Small intestine (tissue), 7 donors: ENCODE data around the gene RETN. TPM values are rescaled to one million over a fixed set of nuclear protein-coding genes. Genes with fewer than 3 reads are reported as not detected.

ENCODE experiments used
- DNase-seq, 2 donors: peaks; one replicate each; pipeline versions ENCODE4 v3.0.0 to v3.0.0-alpha.2; 2013
- FAIRE-seq: peaks from 2 replicates; lab custom pipeline; 2012; peaks lifted over from hg19 to GRCh38; lab: Jason Lieb, UNC
- H3K27ac ChIP-seq, 3 donors: one replicate each; pipeline ENCODE4 v1.5.1; 2013; ENCODE audit warnings: low read length in 2 of 3, mild to moderate bottlenecking in 2 of 3, control low read depth in 1 of 3, inconsistent platforms in 1 of 3, low read depth in 1 of 3, moderate library complexity in 1 of 3
- H3K27me3 ChIP-seq, 3 donors: one replicate each; pipeline ENCODE4 v1.6.1; 2013; ENCODE audit warnings: low read length in 3 of 3, inconsistent platforms in 1 of 3; ENCODE audit not compliant: control insufficient read depth in 3 of 3, insufficient read depth in 3 of 3
- H3K36me3 ChIP-seq, 3 donors: one replicate each; pipeline ENCODE4 v1.6.1; 2013; ENCODE audit warnings: low read length in 3 of 3, inconsistent platforms in 1 of 3, low read depth in 1 of 3, mild to moderate bottlenecking in 1 of 3, moderate library complexity in 1 of 3; ENCODE audit not compliant: control insufficient read depth in 3 of 3, insufficient read depth in 2 of 3
- H3K4me1 ChIP-seq, 3 donors: one replicate each; pipeline ENCODE4 v1.6.1; 2013; ENCODE audit warnings: low read length in 2 of 3, inconsistent platforms in 1 of 3, low read depth in 1 of 3, mild to moderate bottlenecking in 1 of 3, moderate library complexity in 1 of 3; ENCODE audit not compliant: control insufficient read depth in 3 of 3, insufficient read depth in 2 of 3
- H3K4me3 ChIP-seq, 3 donors: one replicate each; pipeline ENCODE4 v1.5.1; 2013; ENCODE audit warnings: low read length in 3 of 3, control low read depth in 1 of 3, inconsistent platforms in 1 of 3, low read depth in 1 of 3, mild to moderate bottlenecking in 1 of 3, moderate library complexity in 1 of 3
- H3K9me3 ChIP-seq, 2 donors: one replicate each; pipeline ENCODE4 v1.6.1; 2013; ENCODE audit warnings: low read depth in 1 of 2, low read length in 1 of 2; ENCODE audit not compliant: control insufficient read depth in 2 of 2, insufficient read depth in 1 of 2
- WGBS, 3 donors: extraction: QIAGEN DNeasy Blood & Tissue Kit; methylation state at CpG; one replicate each; pipeline ENCODE4 v1.1.7; 2013; 5-methylcytosine and 5-hydroxymethylcytosine counted together
- polyA plus RNA-seq, 4 donors: library from polyadenylated mRNA; stranded (reverse) in 3 of 4; unstranded in 1 of 4; fragments of 200-250 nt in 3 of 4; fragments of 120-200 nt in 1 of 4; gene quantifications; one replicate each; pipeline versions ENCODE4 v1.2.1 to v1.2.3, GENCODE V29; 2013
- donor health status: healthy with polysubstance abuse.
- donor health status: control.
- donor health status: control.
- donor health status: Bipolar disorder and iron deficiency.
- donor health status: healthy.

RETN gene
- polyA plus RNA-seq, 4 donors, result 0.78 to 10.2 (median 8.1) TPM; not detected in 1

- Histone ChIP-seq H3K4me1 (no peaks in the 10 kb centered on the region), H3K27me3 (peaks cover 0 to 6% (median 0%) of the 10 kb centered on the region in 3 donors), H3K9me3 (no peaks in the 10 kb centered on the region), H3K4me3 (no peak overlapping the region), H3K36me3 (peaks cover 6 to 63% (median 12%) of the 10 kb centered on the region in 3 donors), H3K27ac (no peak overlapping the region)
- 83 to 92% (median 86%) methylated on average over 8 of the region's 8 CpGs for WGBS, 3 donors
- no peak for DNase-seq
- no peak for FAIRE-seq
These were observed 22.5 kb upstream of the RETN start for GRCh38 chr19:7646426-7646700.

- WGBS, 3 donors, result 92 to 93% (median 93%) methylated on average over 21 to 26 of the region's 26 CpGs
- H3K4me3 ChIP-seq, result no peak overlapping the region
- no peak overlapping the region for H3K27ac ChIP-seq
- peaks cover 0 to 7% (median 0%) of the 10 kb centered on the region in 3 donors for H3K27me3 ChIP-seq
- no peaks in the 10 kb centered on the region for H3K9me3 ChIP-seq
- H3K4me1 ChIP-seq, result no peaks in the 10 kb centered on the region
- FAIRE-seq (no peak), DNase-seq (no peak)
- peaks cover 4 to 55% (median 12%) of the 10 kb centered on the region in 3 donors for H3K36me3 ChIP-seq
These were observed 21.7 kb upstream of the RETN start for GRCh38 chr19:7647156-7647555.

GRCh38 chr19:7648265-7649014, 20.4 kb upstream of the RETN start:
- no peak for FAIRE-seq
- DNase-seq, result no peak
- WGBS, 3 donors, result 73 to 84% (median 78%) methylated on average over 15 of the region's 15 CpGs

GRCh38 chr19:7650148-7650547, 18.7 kb upstream of the RETN start:
- peaks cover 4 to 31% (median 12%) of the 10 kb centered on the region in 3 donors for H3K36me3 ChIP-seq
- no peaks in the 10 kb centered on the region for H3K9me3 ChIP-seq
- H3K4me3 ChIP-seq, result no peak overlapping the region
- no peak for FAIRE-seq
- no peak for DNase-seq
- H3K4me1 ChIP-seq, result no peaks in the 10 kb centered on the region
- 11 to 47% (median 40%) methylated on average over 1 to 2 of the region's 2 CpGs for WGBS, 3 donors
- H3K27ac ChIP-seq, result no peak overlapping the region
- H3K27me3 ChIP-seq, result peaks cover 0 to 7% (median 0%) of the 10 kb centered on the region in 3 donors

More at GRCh38 chr19:7648265-7649014, 20.4 kb upstream of the RETN start:
- Histone ChIP-seq H3K36me3 (peaks cover 4 to 42% (median 12%) of the 10 kb centered on the region in 3 donors), H3K27me3 (peaks cover 0 to 7% (median 0%) of the 10 kb centered on the region in 3 donors), H3K27ac (no peak overlapping the region), H3K4me3 (no peak overlapping the region), H3K9me3 (no peaks in the 10 kb centered on the region), H3K4me1 (no peaks in the 10 kb centered on the region)

GRCh38 chr19:7652061-7652641, 16.7 kb upstream of the RETN start:
- DNase-seq, result peak; percentile 80 to 90
- 4 to 5% (median 4%) methylated on average over 28 of the region's 28 CpGs for WGBS, 3 donors
- H3K27me3 ChIP-seq, result peaks cover 0 to 7% (median 0%) of the 10 kb centered on the region in 3 donors
- no peaks in the 10 kb centered on the region for H3K4me1 ChIP-seq
- H3K9me3 ChIP-seq, result no peaks in the 10 kb centered on the region
- H3K36me3 ChIP-seq, result peaks cover 0 to 11% (median 3%) of the 10 kb centered on the region in 3 donors
- no peak overlapping the region for H3K4me3 ChIP-seq
- peak overlapping the region in 1 of 3 donors; percentile 67 for H3K27ac ChIP-seq
- FAIRE-seq, result no peak

GRCh38 chr19:7654401-7654800, 14.4 kb upstream of the RETN start:
- DNase-seq, result no peak

GRCh38 chr19:7655581-7655980, 13.3 kb upstream of the RETN start:
- Histone ChIP-seq H3K9me3 (no peaks in the 10 kb centered on the region), H3K4me1 (no peaks in the 10 kb centered on the region), H3K27ac (no peak overlapping the region), H3K27me3 (peaks cover 0 to 11% (median 0%) of the 10 kb centered on the region in 3 donors), H3K36me3 (no peaks in the 10 kb centered on the region), H3K4me3 (no peak overlapping the region)
- 67 to 78% (median 72%) methylated on average over 8 of the region's 8 CpGs for WGBS, 3 donors
- no peak for FAIRE-seq
- no peak for DNase-seq

More at GRCh38 chr19:7654401-7654800, 14.4 kb upstream of the RETN start:
- Histone ChIP-seq H3K27ac (no peak overlapping the region), H3K4me3 (no peak overlapping the region), H3K9me3 (no peaks in the 10 kb centered on the region), H3K27me3 (peaks cover 0 to 13% (median 0%) of the 10 kb centered on the region in 3 donors), H3K36me3 (no peaks in the 10 kb centered on the region), H3K4me1 (no peaks in the 10 kb centered on the region)
- no peak for FAIRE-seq
- WGBS, 3 donors, result 58 to 69% (median 63%) methylated on average over 8 of the region's 8 CpGs

GRCh38 chr19:7657131-7657751, 11.6 kb upstream of the RETN start:
- no peak for DNase-seq
- Histone ChIP-seq H3K27ac (peak overlapping the region in 1 of 3 donors; percentile 7), H3K27me3 (peaks cover 0 to 9% (median 0%) of the 10 kb centered on the region in 3 donors), H3K4me1 (no peaks in the 10 kb centered on the region), H3K36me3 (no peaks in the 10 kb centered on the region), H3K9me3 (no peaks in the 10 kb centered on the region), H3K4me3 (no peak overlapping the region)
- FAIRE-seq, result no peak
- 18 to 42% (median 32%) methylated on average over 14 of the region's 14 CpGs for WGBS, 3 donors
